GM21786 (cell line): Measurements from ENCODE around the gene SEC31A.
"Not testable (repeated sequence)": the region's sequence is repeated elsewhere in the genome, so short reads cannot be mapped to it uniquely, and the experiment has no call there.

Source experiments
- ATAC-seq: cut with Tn5 transposase; IDR thresholded peaks from one replicate; pipeline ENCODE4 v1.9.1; 2021; ENCODE audit not compliant: unreplicated experiment

SEC31A gene

DNA sequence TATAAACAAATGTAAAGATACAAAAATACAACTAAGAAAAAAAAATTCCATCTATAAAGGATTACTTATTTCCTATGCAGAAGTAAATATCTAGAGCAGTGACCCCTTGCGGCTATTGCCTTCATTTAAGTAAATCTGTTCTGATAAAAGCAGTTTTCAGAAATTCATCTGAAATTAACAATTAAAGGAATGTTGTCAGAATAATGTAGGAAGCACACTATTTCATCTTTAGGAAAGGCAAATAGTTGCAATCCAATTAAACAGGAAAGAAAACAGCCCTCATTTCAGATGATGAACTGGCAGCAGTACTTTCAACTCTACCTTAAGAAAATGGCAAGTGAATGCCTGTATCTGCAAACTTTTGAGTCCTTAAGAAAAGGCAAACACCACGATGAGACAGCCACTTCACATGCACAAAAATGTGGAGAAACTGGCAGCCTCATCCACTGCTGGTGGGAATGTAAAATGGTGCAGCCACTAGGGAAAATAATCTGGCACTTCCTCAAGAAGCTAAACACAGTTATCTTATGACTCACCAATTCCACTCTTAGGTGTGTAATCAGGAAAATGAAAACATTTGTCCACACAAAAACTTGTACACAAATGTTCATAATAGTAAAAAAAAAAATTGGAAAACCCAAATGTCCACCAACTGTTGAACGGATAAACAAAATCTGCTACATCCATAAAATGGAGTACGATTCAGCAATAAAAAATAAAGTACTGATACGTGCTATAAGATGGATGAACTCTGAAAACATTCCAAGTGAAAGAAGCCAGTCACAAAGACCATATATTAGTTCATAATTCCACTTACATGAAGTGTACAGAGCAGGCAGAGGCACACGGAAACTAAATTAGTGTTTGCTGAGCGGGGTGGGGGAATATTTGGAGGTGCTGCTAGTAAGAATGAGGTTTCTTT, 7.6 kb upstream of the SEC31A start:
- no peak for ATAC-seq

DNA sequence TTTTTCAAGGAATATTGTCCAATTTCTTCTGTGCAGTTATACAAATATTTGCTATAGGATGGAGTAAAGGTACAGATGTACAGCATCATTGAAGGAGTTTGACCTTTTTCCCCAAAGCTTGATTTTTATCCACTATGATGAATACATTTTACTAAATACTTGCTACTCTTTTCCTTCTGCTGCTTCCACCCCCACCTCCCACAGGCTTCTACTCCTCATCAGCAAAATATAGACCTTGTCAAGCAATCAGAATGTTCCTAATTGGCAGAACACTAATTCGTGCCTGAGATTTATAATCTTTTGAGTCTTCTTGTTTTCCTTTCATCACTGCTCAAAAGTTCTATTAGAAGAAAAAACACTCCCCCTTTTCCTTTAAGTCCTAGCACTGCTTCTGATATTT, 5.8 kb upstream of the SEC31A start:
- no peak for ATAC-seq

DNA sequence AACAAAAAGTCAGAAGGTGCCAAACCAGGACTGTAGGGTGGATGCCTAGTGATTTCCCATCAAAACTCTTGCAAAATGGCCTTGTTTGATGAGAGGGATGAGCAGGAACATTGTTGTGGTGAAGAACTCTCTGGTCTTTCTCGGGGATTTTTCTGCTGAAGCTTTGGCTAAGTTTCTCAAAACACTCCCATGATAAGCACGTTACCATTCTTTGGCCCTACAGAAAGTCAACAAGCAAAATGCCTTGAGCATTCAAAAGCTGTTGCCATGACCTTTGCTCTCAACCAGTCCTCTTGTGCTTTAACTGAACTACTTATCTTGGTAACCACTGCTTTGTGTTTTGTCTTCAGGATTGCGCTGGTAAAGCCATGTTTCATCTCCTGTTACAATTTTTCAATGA, 3.0 kb upstream of the SEC31A start:
- ATAC-seq: no peak

DNA sequence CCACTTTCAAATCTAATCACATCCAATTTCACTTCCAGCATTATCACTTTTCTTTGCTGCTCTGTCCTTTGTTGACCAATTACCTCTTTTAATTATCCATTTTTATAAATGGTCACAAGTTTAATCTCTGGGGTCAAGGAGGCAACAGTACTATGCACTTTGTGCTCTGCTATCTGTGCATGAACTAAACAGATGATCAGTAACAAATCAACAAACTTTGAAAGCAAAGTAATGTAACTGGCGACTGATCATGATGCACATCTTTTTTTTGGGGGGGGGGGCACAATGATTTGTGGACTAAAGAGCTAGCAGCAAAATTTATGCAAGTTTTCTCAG, 1.5 kb upstream of the SEC31A start:
- ATAC-seq: no peak

- no peak for ATAC-seq
These were observed 934 bp upstream of the SEC31A start for GRCh38 chr4:82891707-82892466.

GRCh38 chr4:82890528-82890900, 439 bp downstream of the SEC31A start:
- no peak for ATAC-seq

DNA sequence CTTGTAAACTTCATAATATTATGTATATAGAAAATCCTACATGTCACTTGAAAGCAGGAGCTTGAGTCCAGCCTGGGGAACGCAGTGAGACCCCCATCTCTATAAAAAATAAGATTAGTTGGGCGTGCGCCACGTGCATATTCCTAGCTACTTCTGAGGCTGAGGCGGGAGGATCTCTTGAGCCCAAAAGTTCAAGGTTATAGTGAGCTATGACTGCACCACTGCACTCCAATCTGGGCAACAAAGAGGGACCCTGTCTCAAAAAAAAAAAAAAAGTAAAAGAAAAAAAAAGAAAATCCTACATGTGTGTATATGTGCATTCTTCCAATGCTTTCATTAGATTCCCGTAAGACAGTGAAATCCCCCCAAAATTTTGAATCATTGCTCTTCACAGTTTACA, 1.7 kb downstream of the SEC31A start:
- no peak for ATAC-seq

GRCh38 chr4:82886147-82886942, 4.6 kb downstream of the SEC31A start:
- no peak for ATAC-seq

DNA sequence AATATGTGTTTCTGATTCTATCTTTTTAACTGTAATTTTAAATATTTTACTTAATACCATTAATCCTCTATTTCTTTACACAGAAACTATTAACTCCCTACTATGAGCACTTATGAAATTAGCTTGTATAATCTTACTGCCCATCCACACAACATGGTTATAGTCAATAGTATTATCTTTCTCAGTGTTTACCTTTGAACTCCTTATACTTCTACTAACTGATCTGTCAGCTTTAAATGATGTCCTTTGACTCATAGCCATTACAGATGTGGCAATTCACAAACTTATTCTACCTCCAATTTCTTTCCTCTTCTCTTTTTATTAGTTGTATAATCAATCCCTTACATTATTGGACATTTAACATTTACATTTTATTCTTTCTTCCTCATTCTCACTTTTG, 5.5 kb downstream of the SEC31A start:
- no peak for ATAC-seq

GRCh38 chr4:82868572-82868971, 22.4 kb downstream of the SEC31A start:
- no peak for ATAC-seq

DNA sequence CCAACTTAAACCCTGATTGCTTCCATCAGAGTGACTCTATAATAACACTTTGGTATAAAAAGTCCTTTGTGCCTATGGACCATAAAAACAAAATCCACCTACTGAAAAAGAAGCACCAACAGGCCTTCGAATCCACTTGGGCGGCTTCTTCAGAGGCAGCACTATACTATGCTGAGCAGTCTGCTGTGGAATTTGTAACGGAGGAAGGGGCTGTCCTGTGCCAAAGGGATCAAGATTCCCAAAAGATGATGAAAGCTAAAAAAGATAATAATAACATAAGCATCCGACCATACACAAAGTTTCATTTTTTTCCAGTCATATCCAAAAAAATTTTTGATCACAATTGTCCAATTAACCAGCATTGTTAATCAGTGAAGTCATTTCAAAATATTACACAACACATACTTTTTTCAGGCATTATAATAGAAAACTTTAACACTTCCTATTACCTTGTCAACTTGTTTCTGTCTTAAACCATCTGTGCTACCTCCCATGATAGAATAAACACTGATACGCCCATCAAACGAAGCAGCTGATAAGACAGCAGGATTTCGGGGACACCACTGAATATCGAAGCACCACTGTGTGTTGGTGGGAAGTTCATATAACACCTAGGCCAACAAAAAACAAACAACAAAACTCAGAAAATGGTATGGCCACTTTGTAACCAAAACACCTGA, 24.1 kb downstream of the SEC31A start:
- ATAC-seq: no peak

DNA sequence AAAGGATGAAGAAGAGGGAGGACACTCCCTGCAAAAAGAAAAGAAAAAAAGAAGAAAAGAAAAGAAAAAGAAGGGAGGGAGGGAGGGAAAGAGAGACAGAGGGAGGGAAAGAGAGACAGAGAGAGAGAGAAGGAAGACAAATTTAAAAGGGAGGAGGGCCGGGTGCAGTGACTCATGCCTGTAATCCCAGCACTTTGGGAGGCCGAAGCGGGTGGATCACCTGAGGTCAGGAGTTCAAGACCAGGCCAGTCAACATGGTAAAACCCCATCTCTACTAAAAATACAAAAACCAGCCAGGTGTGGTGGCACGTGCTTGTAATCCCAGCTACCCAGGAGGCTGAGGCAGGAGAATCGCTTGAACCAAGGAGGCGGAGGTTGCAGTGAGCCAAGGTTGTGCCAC, 24.9 kb downstream of the SEC31A start:
- ATAC-seq: not testable (repeated sequence)

DNA sequence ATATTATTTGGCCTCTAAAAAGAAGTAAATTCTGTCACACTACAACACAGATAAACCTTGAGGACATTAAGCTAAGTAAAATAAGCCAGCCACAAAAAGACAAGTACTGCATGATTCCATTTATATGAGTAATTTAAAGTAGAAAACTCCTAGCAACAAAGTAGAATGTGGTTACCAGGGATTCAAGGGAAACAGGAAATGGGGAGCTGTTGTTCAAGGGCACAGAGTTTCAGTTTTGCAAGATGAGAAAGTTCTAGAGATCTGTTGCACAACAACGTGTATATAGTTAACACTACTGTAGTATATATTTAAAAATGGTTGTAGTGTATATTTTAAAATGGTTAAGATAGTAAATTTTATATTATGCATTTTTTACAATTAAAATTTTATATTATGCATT, 25.4 kb downstream of the SEC31A start:
- no peak for ATAC-seq

GRCh38 chr4:82864336-82864979, 26.5 kb downstream of the SEC31A start:
- no peak for ATAC-seq

GRCh38 chr4:82861529-82861928, 29.4 kb downstream of the SEC31A start:
- no peak for ATAC-seq

DNA sequence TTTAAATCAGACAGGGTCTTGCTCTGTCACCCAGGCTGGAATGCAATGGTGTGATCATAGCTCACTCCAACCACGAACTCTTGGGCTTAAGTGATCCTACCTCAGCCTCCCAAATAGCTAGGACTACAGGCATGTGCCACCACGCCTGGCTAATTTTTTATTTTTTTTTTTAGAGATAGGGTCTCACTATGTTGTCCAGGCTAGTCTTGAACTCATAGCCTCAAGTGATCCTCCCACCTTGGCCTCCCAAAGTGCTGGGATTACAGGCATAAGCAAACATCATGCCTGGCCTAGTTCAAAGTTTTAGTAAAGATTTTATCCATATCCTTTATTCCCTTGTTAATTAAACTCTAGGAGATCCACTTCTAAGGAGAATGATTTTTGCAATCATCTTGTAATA, 30.5 kb downstream of the SEC31A start:
- ATAC-seq: not testable (repeated sequence)

DNA sequence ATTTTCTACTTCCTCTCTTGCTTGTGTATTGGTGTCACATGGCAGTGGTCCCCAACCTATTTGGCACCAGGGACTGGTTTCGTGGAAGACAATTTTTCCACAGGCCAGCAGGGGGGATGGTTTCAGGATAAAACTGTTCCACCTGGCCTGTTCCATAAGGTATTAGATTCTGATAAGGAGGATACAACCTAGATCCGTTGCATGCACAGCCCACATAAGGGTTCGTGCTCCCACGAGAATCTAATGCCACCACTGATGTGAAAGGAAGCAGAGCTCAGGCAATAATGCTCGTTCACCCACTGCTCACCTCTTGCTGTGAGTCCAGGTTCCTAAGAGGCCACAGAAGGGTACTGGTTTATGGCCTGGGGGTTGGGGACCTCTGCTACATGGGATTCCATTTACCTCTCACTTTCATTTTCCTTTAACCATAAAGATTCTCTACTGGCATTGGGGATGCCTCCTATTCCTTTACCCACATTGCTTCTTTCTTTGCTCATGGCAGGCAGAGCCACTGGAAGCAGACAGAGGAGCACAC, 38.1 kb downstream of the SEC31A start:
- no peak for ATAC-seq

- ATAC-seq: no peak
These were observed 38.8 kb downstream of the SEC31A start for GRCh38 chr4:82851885-82852750.

- ATAC-seq: no peak
These were observed 39.6 kb downstream of the SEC31A start for GRCh38 chr4:82851318-82851717.
